B cell (primary cell): Measurements from ENCODE around the gene PALM.

ENCODE experiments used
- CTCF ChIP-seq: fragments of 200-600 bp; IDR thresholded peaks from one replicate; pipeline ENCODE4 v1.8.0; 2022; ENCODE audit warnings: antibody characterized with exemption, mild to moderate bottlenecking
- EZH2 ChIP-seq: IDR thresholded peaks from 2 replicates; pipeline ENCODE4 v1.6.1; 2012; ENCODE audit warnings: borderline replicate concordance, low read depth, mild to moderate bottlenecking, moderate library complexity, low read length; ENCODE audit not compliant: insufficient read depth, poor library complexity, severe bottlenecking

GRCh38 chr19:674282-675151 is 34.2 kb upstream of the PALM start:
- TF ChIP-seq CTCF (no peak), EZH2 (no peak)
